Measurements from ENCODE around the gene SDE2.
"Not testable (repeated sequence)": the region's sequence is repeated elsewhere in the genome, so short reads cannot be mapped to it uniquely, and the experiment has no call there.

Gene SDE2

DNA sequence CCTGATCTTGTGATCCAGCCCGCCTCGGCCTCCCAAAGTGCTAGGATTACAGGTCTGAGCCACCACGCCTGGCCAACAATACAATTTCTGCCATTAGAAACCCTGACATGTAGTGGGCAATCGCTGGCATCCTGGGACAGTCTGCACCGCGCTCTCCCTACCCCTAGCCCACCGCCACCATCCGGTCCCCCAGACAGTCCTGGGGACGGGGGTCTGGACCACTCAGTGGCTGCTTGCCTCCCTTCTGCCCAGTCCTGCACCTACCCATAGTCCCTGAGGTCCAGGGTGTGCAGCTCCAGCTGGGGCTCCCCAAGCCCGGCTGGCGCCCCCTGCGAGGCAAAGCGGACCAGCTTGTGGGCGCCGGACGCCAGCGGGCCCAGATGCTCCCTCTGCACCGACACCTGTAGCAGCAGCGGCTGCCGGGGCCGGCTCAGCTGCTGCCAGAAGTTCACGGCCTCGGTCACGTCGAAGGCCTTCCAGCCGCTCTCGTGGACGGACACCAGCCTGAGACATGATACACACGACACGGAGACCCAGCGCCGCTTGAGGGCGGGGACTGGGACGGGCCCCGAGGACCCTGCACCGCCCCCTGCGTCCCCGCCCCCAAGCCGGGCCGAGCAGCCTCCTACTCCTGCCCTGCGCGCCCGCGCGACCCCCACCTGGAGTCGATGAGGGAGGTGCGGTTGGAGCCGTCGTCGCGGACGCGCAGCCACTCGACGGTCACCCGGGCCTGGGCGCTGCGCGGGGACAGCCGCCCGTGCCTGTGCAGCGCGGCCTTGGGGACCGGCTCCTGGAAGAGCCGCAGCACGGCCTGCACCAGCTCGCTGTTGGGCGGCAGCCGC, 59.8 kb downstream of the SDE2 start:
- H3K4me3 ChIP-seq; DNase-seq (ENCODE audit: low spot score in 2 of 2); H3K4me1 ChIP-seq; H3K27me3 ChIP-seq (ENCODE audit: low read depth); H3K36me3 ChIP-seq (replicated peaks); H3K9me3 ChIP-seq; in situ Hi-C loops (cut with MboI; ENCODE audit: low sequenced_read_pairs): not testable (repeated sequence)

DNA sequence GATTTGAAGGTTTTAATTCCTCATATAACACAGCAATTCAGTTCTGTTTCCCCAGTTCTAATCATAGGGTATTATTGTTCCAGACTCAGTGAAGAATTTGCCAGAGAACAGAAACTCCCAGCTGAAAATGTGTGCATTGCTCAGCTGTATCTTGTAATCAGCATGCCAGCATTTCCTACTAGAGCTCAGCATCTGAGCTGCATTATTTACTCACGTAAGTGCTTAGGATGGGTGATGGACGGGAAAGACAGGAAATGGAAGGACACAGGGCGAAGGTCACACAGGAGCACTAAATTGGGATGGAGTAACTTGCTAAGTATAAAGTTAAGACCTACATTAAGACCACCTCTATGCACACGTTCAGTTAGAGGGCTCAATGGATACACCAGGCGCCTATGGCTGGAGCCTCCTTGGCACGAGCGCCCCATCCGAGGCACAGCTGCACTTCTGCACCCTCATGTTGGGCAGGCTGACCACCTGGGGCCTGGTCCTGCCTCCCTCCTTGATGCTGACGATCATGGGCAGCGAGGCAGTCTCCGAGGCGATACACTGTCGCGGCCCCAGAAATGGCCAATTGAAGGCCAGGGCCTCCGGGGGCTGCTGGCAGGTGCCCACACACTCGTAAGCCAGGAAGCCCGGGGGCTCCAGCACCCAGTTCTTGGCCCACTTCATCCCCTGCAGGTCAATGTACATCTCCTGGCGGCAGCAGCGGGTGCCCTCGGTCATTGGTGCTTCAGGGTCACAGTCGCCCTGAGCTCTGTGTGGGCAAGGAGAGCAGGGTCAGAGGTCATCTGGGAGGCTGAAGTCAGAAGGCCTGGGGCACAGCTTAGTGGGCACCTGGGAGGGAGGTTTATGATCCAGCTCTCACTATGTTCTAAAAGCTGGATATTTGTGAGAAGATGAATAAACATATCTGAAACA, 61.8 kb downstream of the SDE2 start:
- Histone ChIP-seq H3K36me3 (replicated peaks) (no peaks in the 10 kb centered on the region), H3K4me1 (no peaks in the 10 kb centered on the region), H3K27me3 (ENCODE audit: low read depth) (no peaks in the 10 kb centered on the region), H3K9me3 (no peaks in the 10 kb centered on the region), H3K4me3 (no peak overlapping the region)
- in situ Hi-C loops (cut with MboI; ENCODE audit: low sequenced_read_pairs), result no loop called here
- no peak for DNase-seq (ENCODE audit: low spot score in 2 of 2)

- in situ Hi-C loops (cut with MboI; ENCODE audit: low sequenced_read_pairs), result no loop called here
- no peak for DNase-seq (ENCODE audit: low spot score in 2 of 2)
- no peak overlapping the region for H3K4me3 ChIP-seq
- no peaks in the 10 kb centered on the region for H3K36me3 ChIP-seq (replicated peaks)
- H3K4me1 ChIP-seq, result no peaks in the 10 kb centered on the region
- H3K9me3 ChIP-seq, result no peaks in the 10 kb centered on the region
- no peaks in the 10 kb centered on the region for H3K27me3 ChIP-seq (ENCODE audit: low read depth)
Observed at GRCh38 chr1:225936523-225936922, 62.6 kb downstream of the SDE2 start.

GRCh38 chr1:225936086-225936485, 63.1 kb downstream of the SDE2 start:
- H3K27me3 ChIP-seq (ENCODE audit: low read depth); H3K9me3 ChIP-seq; H3K4me1 ChIP-seq; DNase-seq (ENCODE audit: low spot score in 2 of 2); H3K36me3 ChIP-seq (replicated peaks); H3K4me3 ChIP-seq; in situ Hi-C loops (cut with MboI; ENCODE audit: low sequenced_read_pairs): not testable (repeated sequence)

DNA sequence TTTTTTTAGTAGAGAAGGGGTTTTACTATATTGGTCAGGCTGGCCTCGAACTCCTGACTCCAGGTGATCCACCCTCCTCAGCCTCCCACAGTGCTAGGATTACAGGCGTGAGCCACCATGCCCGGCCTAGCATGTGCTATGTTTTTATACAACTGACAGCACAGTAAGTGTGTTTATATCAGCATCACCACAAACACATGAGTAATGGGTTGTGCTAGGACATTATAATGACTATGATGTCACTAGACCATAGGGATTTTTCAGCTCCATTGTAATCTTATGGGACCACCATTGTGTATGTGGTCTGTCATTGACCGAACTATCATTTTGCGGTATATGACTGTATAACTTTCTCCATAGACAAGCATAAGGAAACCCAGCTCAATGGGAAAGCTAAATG, 64.4 kb downstream of the SDE2 start:
- no peaks in the 10 kb centered on the region for H3K4me1 ChIP-seq

DNA sequence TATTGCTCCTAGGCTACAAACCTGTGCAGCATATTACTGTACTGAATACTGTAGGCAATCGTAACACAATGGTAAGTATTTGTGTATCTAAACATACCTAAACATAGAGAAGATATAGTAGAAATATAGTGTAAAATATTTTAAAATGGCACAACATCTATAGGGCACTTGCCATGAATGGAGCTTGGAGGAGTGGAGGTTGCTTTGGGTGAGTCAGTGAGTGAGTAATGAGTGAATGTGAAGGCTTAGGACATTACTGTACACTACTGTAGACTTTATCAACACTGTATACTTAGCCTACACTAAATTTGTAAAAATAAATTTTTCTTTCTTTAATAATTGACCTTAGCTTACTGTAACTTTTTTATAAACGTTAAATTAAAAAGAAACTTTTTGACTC, 66.1 kb downstream of the SDE2 start:
- Histone ChIP-seq H3K9me3 (no peaks in the 10 kb centered on the region), H3K27me3 (ENCODE audit: low read depth) (no peaks in the 10 kb centered on the region), H3K4me3 (no peak overlapping the region), H3K36me3 (replicated peaks) (no peaks in the 10 kb centered on the region), H3K4me1 (no peaks in the 10 kb centered on the region)
- in situ Hi-C loops (cut with MboI; ENCODE audit: low sequenced_read_pairs), result no loop called here
- no peak for DNase-seq (ENCODE audit: low spot score in 2 of 2)

More for the DNA sequence above, 64.4 kb downstream of the SDE2 start:
- Histone ChIP-seq H3K36me3 (replicated peaks) (no peaks in the 10 kb centered on the region), H3K9me3 (no peaks in the 10 kb centered on the region), H3K4me3 (no peak overlapping the region), H3K27me3 (ENCODE audit: low read depth) (no peaks in the 10 kb centered on the region)
- in situ Hi-C loops (cut with MboI; ENCODE audit: low sequenced_read_pairs), result no loop called here
- DNase-seq (ENCODE audit: low spot score in 2 of 2), result no peak
